HG03469 (cell line): ENCODE data around the gene PTPN18.

Experiments used
- ATAC-seq: cut with Tn5 transposase; IDR thresholded peaks from one replicate; pipeline ENCODE4 v1.9.1; 2021; ENCODE audit warnings: mild to moderate bottlenecking, moderate library complexity, moderate number of reproducible peaks; ENCODE audit not compliant: unreplicated experiment

The PTPN18 gene

DNA sequence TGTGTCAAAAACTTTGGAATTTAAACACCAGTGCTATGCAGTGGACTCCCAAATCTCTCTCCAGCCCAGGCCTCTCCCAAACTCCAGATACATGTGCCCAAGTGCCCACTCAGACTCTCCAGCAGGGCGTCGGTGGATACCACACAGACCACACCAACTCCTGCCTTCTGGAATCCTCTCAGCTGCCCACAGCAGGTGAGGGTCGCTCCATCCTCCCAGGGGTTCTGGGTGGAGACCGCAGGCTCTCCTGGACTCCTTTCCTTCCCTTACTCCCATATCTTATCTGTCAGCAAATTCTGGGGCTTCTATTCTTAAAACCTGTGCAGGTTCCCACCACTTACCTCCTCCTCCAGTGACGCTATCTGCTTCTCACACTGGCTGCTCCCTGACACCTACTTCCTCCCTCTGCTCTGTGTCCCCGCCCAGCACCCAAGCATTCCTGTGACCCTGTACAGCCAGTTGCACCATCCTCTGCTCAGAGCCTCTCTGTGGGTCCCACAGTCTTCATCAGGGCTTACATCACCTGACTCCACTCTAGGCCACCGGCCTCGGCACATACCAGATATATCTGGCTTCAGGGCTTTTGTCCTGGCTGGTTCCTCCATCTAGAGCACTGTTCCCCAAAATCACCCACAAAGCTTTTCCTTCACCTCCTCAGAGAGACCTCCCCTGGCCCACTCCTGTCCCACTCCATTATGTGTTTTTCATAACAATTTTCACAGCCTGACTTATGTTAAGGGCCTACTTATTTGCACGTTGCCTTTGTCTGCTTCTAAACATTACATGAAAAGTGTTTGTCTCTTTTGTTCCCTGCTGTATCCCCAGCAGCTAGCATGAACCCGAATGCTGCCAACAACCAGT lies 15.7 kb upstream of the PTPN18 start:
- no peak for ATAC-seq

DNA sequence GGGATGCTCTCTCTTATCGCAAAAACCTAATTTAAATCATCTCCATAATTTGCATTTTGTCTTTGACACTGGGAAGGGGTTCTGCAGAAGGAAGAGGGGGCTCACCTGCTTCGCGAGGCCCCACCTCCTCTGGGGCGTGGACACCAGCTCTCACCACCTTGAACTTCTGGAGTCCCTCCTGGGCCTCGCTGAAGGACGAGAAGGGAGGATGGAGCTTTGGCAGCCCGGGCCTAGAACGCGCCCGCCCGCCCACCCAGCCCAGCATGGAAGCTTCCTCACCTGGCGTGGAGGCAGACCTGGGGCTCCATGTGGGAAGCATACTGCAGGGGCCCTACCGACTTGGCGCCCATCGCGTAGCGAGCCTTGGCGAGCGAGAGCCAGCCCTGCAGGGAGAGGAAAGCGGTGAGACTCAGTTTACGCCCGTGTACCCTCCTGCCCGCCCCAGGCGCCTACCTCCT lies 14.3 kb upstream of the PTPN18 start:
- no peak for ATAC-seq

DNA sequence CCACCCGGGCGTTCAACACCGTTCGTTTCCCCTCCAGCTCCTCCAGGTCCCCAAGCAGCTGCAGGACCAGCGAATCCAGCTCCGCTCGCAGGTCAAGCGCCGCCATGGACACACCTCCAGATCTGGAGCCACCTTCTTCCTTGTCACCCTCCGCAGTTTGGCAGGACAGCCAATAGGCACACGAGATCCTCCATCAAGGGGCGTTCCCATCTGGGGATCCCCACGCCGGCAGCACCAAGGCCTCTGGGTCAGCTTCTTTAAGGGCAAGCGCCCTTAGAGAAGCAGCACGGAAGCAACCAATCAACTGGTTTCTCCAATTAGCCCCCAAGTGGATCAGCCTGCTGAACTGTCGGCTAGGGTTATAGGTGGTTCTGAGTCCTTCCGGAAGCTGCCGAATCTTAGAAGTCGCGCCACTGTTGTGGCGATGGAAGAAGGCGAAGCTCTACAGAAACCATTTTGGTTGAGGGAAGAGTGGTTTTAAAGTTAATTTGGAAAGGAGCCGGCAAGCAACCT lies 13.8 kb upstream of the PTPN18 start:
- ATAC-seq = peak; percentile 62

DNA sequence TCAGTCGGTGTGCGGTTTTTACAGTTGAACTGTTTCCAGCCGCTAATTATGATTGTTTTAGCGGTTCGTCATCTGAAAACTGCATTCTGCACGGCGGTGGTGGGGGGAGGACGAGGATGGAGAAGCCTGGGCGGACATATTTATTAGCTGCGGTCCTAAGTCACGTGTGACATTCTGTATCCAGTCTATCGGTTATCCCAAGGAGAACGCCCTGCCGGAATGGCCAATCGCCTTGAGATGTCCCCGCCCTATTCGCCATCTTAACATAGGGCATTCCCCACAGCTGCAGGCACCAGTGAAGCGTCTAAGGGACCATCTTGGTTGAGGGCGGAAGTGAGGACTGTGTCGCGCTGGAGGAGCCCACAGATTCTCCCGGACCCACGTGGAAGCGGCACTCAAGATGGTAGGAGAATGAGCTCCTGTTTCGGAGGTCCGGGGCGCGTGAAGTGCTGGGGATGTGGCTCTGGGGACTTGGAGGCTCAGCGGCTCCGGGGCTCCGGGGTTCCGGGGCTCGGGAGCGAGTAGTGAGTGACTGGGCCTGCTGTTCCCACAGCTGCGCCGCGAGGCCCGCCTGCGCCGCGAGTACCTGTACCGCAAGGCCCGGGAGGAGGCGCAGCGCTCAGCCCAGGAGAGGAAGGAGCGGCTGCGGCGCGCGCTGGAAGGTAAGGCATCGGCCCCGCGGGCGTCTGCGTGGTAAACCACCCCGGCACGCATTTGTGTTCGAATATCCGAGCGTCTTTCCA lies 13.2 kb upstream of the PTPN18 start, which contains the start of gene IMP4:
Gene IMP4 (plus strand): TSS at position 365 of the 743 bp plus-strand sequence. CDS start 36 bp downstream, at position 401.
- ATAC-seq = peak; percentile 83

DNA sequence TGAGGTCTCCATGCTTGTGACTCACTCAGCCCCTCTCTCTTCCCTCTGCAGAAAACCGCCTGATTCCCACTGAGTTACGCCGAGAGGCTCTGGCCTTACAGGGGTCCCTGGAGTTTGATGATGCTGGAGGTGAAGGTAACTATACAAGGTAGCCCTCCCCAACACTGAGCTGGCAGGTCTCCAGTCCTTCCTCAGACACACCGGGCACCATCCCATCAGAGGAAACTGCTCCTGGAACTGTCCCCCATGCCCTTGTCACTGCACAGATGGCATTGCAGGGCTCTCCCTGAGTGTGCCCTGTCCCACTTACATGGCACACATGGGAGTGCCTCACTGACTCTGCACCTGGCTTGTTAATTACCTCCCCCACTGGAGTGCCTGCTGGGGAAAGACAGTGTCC lies 11.3 kb upstream of the PTPN18 start:
- ATAC-seq = no peak

DNA sequence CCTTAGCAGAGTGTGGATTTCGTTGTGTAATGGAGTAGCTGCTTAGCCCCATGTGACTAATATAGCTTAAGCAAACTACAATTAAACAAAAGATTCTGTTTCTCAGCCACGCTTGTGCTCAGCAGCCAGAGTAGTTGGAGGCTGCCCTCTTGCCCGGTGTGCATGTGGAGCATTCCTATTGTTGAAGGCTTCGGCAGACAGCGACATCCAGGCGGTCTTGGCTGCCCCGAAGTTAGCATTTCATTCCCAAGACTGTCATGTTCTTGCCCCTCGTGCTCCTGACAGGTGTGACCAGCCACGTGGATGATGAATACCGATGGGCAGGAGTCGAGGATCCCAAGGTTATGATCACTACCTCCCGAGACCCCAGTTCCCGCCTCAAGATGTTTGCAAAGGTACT lies 10.8 kb upstream of the PTPN18 start:
- no peak for ATAC-seq

DNA sequence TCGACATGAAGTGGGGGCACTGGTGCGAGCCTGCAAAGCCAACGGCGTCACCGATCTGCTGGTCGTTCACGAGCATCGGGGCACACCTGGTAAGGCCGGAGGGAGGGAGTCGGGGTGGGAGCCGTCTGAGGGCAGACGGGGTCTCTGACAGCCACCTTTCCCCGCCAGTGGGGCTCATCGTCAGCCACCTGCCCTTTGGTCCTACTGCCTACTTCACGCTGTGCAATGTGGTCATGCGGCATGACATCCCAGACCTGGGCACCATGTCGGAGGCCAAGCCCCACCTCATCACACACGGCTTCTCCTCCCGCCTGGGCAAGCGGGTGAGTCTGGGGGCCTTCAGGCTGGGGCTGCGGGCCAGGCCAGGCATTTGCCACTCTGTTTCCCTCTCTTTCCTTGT lies 10.2 kb upstream of the PTPN18 start:
- no peak for ATAC-seq

DNA sequence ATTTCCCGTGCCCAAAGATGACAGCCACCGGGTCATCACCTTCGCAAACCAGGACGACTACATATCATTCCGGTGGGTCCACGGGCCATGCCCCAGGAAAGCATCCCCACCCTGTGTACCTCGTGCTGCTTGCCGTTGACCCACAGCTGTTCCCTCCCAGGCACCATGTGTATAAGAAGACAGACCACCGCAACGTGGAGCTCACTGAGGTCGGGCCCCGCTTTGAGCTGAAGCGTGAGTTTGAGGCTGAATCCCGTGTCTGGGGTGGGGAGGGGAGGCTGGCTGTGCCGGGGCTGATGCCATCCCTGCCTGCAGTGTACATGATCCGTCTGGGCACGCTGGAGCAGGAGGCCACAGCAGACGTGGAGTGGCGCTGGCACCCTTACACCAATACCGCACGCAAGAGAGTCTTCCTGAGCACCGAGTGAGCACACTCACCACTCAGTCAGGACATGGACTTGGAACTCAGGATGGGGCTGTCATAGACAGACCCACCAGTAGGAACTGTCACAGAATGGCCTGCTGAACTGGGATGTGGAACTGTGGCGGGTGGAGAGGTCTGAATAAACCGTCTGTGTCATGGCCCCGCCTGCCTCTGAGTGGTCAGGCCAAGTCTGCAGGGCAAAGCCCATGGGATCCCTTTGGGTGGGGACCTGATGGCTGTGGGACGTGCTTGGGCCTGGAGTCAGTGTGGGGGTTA lies 9.7 kb upstream of the PTPN18 start:
- no peak for ATAC-seq

DNA sequence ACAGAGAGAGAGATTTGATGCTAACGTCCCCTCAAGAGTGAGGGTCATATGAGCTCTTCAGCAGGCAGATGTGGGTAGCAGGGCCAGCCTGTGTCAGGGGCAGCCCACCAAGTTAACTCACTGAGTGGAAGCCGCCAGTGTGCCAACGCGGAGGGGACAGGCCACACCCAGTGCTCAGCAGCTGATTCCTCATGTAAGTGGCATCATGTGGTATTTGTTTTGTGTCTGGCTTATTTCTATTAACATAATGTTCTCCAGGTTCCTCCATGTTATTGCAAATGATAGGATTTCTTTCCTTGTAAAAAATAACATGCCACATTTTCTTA lies 9.2 kb upstream of the PTPN18 start:
- no peak for ATAC-seq

DNA sequence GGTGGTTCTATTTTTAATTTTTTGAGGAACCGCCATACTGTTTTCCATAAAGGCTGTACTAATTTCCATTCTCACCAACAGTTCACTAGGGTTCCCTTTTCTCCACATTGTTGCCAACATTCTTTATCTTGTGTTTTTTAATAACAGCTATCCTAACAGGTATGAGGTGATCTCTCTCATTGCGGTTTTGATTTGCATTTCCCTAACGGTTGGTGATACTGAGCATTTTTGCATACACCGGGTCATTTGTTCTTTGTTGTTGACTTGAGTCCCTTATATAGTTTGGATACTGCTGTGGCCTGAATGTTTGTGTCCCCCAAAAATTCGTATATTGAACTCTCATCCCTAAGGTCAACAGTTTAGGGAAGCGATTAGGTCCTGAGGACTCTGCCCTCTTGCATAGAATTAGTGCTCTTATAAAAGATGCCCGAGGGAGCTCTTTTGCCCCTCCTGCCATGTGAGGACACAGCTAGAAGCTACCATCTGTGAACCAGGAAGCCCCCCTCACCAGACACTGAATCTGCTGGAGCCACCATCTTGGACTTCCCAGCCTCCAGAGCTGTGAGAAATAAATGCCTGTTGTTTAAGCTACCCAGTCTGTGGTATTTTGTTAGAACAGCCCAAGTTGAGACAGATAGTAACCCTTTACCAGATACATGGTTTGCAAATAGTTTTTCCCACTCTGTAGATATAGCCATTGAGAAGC lies 8.5 kb upstream of the PTPN18 start:
- ATAC-seq = no peak

DNA sequence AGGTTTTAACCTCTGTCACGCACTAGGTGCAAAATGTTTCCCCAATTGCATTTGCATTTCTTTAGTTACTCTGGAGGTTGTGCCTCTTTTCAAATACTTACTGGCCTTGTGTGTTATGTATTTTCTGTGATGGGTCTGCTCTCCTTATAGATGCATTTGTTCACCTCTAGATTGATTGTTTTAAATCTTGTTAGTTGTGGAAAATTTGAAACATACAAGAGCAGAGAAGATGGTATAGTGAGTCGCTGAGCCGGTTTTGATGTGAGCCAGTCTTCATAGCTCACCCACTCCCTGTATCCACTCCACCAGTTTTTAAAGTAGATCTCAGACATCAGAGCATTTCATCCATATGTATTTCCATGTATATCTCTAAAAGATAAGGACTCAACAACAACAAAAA lies 6.7 kb upstream of the PTPN18 start:
- ATAC-seq = no peak

DNA sequence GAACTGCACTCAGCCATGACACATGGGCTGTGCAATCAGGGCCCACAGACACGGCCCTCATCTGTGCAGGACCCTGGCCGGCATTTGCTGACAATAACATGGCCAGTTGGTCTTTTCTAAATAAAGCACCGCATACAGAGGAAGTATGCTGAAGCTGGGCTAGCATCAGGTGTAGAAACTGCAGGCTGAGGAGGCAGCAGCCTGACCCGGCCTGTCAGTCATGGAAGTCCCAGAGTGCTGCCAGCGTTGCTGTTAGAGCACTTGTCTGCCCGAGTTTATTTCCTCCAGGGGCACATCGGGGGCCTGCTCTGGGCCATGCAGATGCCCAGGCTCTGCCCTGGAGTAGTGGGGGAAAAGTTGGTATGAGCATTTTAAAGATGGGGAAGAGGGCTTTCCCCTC lies 4.1 kb upstream of the PTPN18 start:
- no peak for ATAC-seq

DNA sequence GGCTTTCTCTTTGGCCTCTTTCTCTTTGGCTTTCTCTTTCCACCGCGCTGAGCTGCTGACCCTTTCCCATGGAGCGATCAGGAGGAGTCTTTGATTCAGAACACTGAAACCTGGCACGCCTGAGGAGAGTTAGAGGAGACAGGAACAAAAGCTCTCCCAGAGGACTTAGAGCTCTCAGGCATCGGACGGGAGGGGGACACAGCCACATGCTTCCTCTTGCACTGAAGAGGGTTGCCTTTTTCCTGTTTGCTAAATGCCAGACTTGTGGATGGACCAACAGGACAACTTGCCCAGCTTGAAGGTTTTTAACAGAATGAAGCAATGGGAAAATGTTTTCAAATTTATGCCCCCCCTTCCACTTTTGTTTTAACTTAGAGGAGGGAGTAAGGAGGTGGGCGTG lies 3.6 kb upstream of the PTPN18 start:
- no peak for ATAC-seq

DNA sequence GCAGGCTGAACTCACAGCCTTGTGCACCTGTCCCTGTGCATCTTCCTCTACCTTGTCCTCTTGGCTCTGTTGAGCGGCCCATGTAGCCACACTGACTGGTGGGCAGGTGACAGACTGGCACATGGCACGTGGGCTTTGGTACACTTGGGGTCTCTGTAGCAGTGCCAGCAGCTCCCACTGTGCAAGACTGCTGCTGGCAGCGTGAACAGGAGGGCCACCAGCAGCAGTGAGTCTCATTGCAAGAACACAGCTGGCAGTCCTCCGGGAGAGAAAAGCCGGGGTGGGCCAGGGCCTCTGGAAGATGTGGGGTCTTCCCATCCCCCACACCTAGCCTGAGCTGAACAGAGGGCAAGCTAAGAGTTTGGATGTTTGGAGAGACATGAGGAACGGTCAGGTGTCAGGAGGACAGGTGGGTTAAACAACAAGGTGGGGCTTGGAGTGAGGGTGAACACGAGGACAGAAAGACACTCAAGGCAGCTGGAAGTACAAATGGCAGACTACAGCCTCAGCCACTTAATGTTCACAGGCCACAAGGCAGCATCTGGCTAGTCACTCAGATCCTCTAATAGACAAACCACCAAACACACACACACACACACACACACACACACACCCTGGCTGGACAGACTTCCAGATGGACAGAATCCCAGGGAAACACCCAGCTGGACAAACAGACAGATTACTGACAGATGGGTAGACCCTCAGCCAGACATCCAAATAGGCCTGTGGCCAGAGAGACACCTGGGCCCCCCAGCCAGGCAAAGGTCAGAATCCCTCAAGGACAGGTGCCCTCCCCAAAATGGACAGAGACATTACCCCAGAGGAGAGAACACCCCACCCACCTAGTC lies 2.3 kb upstream of the PTPN18 start:
- no peak for ATAC-seq

DNA sequence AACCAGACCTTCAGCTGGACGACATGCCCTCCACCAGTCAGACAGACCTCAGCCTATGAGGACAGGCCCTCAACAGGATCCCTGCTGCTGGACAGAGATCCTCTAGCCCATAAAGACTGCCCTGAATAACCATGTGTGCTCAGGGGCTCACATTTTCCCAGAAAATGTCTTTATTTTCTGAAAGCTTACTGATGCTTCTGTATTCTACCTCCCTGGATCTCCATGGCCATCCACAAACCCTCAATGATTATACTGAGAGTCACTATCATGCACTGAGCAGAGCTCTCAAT lies 1.8 kb upstream of the PTPN18 start:
- ATAC-seq = no peak

DNA sequence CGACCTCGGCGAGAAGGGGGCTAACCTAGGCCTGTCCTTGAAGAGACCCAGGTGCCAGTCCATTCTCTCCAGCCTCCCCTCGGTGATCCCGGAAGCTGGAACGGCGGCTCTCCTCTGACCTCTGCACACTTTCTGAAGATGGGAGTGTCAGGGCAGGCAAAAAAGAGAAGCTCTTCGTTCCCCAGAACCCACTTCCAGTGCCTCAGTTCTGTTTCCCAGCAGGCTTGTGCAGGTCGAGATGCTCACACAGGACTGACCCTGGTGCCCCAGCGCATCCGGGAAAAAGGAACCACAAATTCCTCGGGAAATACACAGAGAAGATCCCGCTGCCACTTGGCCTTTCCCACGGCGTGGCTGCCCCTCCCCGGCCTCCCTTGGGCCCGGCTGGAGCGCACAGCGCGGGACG lies 681 bp upstream of the PTPN18 start:
- ATAC-seq = no peak

DNA sequence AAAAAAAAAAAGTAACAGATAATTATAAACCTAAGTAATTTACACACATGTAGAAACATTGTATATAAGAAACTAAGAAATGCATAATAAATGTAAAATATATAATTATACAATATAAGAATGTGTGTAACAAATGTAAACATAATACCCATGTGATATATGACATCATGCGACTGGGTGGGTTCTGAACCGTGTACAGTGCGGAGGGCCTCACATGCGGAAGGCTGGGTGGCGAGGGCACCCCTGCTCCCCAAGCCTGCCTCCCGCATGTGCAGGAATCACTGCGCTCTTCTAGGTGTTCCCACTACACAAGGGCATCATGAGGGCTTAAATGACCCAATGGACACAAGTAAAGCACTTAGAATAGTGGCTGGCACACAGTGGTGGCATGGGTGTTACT lies 2.0 kb downstream of the PTPN18 start:
- no peak for ATAC-seq

DNA sequence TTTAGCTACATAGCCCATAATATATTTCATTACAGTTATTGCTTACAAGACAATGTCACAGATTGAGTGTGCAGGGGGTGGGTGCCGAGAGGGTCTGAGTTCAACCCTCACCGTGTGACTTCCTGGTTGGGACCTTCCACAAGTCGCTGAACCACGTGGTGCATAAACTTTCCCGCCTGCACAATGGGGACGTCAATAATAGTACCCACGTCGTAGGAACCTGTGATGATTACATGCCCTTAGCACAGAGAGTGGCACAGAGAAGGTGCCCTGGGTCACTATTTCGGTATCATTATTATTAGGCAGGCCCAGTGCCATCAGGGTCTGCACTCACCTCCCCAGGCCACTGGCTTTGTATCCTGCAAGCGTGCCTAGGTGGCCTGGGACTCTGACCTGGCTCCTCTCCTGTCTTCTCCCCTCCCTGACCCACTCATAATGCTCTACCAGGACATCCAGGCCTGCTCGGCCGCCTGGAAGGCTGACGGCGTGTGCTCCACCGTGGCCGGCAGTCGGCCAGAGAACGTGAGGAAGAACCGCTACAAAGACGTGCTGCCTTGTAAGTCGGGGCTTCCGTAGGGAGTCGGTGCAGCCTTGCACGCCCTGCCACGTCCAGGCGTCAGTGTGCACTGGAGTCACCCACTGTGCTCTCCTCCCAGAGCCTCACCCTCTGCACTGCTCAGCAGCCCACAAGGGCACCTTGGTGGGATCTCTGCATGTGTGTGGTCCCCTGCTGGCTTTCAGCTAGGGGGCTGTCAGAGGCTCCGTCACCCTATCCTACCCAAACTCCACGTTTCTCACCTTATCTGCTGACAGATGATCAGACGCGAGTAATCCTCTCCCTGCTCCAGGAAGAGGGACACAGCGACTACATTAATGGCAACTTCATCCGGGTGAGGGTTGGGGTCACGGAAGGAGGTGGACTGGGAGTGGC lies 2.8 kb downstream of the PTPN18 start:
- ATAC-seq = no peak

DNA sequence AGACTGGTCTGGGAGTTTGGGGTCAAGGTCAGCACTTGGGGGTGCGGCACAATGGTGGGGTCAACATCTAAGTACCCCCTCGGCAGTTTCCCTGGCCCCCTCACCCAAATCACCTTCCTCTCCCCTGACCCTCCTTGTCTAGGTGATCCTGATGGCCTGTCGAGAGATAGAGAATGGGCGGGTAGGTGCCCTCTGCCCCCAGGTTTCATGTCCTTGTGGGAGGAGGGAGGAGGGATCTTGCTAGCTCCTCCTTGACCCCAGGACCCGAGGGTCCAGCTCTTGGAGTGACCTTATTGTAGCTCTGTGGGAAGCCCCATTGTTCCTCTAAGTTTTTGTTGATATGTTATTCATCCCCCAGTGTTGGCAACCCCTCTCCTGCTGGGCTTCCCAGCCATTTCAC lies 3.6 kb downstream of the PTPN18 start:
- ATAC-seq = no peak
